SK-N-SH treated with all-trans-retinoic acid at 6 μM for 48 hours (cell line): Measurements from ENCODE around the gene SRSF4.

Source experiments
- ATAC-seq: fragments of 200-7000 bp; cut with Tn5 transposase; 3 replicates; pipeline ENCODE4 v1.9.1; 2020; ENCODE audit warnings: mild to moderate bottlenecking, moderate library complexity
- ARNTL ChIP-seq: fragments of 450-650 bp; formaldehyde crosslinking; IDR thresholded peaks from 2 replicates; pipeline ENCODE4 v1.5.0; 2020; ENCODE audit warnings: low read depth, mild to moderate bottlenecking, moderate library complexity, borderline replicate concordance
- BACH2 ChIP-seq: fragments of 250-450 bp; sonication (Bioruptor Pico); IDR thresholded peaks from 2 replicates; pipeline ENCODE4 v1.9.0; 2021; ENCODE audit warnings: mild to moderate bottlenecking, borderline replicate concordance
- CSDC2 ChIP-seq: fragments of 250-450 bp; sonication (Bioruptor Pico); IDR thresholded peaks from 2 replicates; pipeline ENCODE4 v1.5.0; 2020; ENCODE audit warnings: mild to moderate bottlenecking, moderate library complexity
- CSRNP3 ChIP-seq: fragments of 250-450 bp; sonication (Bioruptor Pico); IDR thresholded peaks from 2 replicates; pipeline ENCODE4 v1.5.1; 2021; ENCODE audit warnings: mild to moderate bottlenecking, moderate library complexity
- ESRRG ChIP-seq: fragments of 250-450 bp; sonication (Bioruptor Pico); IDR thresholded peaks from 2 replicates; pipeline ENCODE4 v1.6.1; 2021; ENCODE audit warnings: mild to moderate bottlenecking
- ISL1 ChIP-seq: fragments of 250-450 bp; sonication (Bioruptor Pico); IDR thresholded peaks from 2 replicates; pipeline ENCODE4 v2.1.2; 2022; ENCODE audit warnings: mild to moderate bottlenecking, moderate library complexity
- POU6F1 ChIP-seq: fragments of 250-450 bp; sonication (Bioruptor Pico); IDR thresholded peaks from 2 replicates; pipeline ENCODE4 v1.8.0; 2021; ENCODE audit warnings: low read depth, mild to moderate bottlenecking, moderate library complexity, borderline replicate concordance
- PPARA ChIP-seq: fragments of 250-450 bp; sonication (Bioruptor Pico); IDR thresholded peaks from 2 replicates; pipeline ENCODE4 v1.5.0; 2020; ENCODE audit warnings: mild to moderate bottlenecking, borderline replicate concordance
- RARB ChIP-seq: fragments of 250-450 bp; sonication (Bioruptor Pico); IDR thresholded peaks from 2 replicates; pipeline ENCODE4 v1.8.0; 2021; ENCODE audit warnings: mild to moderate bottlenecking, moderate library complexity
- SNAI2 ChIP-seq: fragments of 250-450 bp; sonication (Bioruptor Pico); IDR thresholded peaks from 2 replicates; pipeline ENCODE4 v1.5.0; 2020; ENCODE audit warnings: mild to moderate bottlenecking, moderate library complexity
- TCF4 ChIP-seq: fragments of 250-450 bp; sonication (Bioruptor Pico); IDR thresholded peaks from 2 replicates; pipeline ENCODE4 v1.8.0; 2021; ENCODE audit warnings: mild to moderate bottlenecking, moderate library complexity, borderline replicate concordance
- TOX ChIP-seq: fragments of 250-450 bp; sonication (Bioruptor Pico); IDR thresholded peaks from 2 replicates; pipeline ENCODE4 v1.8.0; 2021; ENCODE audit warnings: mild to moderate bottlenecking, moderate library complexity, borderline replicate concordance
- TSHZ2 ChIP-seq: fragments of 250-450 bp; sonication (Bioruptor Pico); IDR thresholded peaks from 2 replicates; pipeline ENCODE4 v1.5.0; 2020; ENCODE audit warnings: mild to moderate bottlenecking, moderate library complexity
- ZC3H10 ChIP-seq: fragments of 250-450 bp; sonication (Bioruptor Pico); IDR thresholded peaks from 2 replicates; pipeline ENCODE4 v1.5.1; 2021; ENCODE audit warnings: mild to moderate bottlenecking, moderate library complexity
- ZFP3 ChIP-seq: fragments of 250-450 bp; sonication (Bioruptor Pico); IDR thresholded peaks from 2 replicates; pipeline ENCODE4 v1.5.0; 2020; ENCODE audit warnings: mild to moderate bottlenecking, moderate library complexity
- ZFP30 ChIP-seq: fragments of 450-650 bp; formaldehyde crosslinking; IDR thresholded peaks from 2 replicates; pipeline ENCODE4 v1.5.0; 2022; ENCODE audit warnings: mild to moderate bottlenecking, moderate library complexity
- ZNF565 ChIP-seq: fragments of 450-650 bp; formaldehyde crosslinking; conservative IDR thresholded peaks from 2 replicates; pipeline ENCODE4 v1.5.0; 2020; ENCODE audit warnings: low read depth, mild to moderate bottlenecking, moderate library complexity
- ZNF70 ChIP-seq: fragments of 450-650 bp; formaldehyde crosslinking; IDR thresholded peaks from 2 replicates; pipeline ENCODE4 v1.5.0; 2020; ENCODE audit warnings: mild to moderate bottlenecking, moderate library complexity
- ZNF8 ChIP-seq: fragments of 450-650 bp; formaldehyde crosslinking; IDR thresholded peaks from 2 replicates; pipeline ENCODE4 v1.5.0; 2020; ENCODE audit warnings: mild to moderate bottlenecking, moderate library complexity
- TF ChIP-seq, protein P1 (sequence below): fragments of 250-450 bp; sonication (Bioruptor Pico); IDR thresholded peaks from 2 replicates; pipeline ENCODE4 v1.8.0; 2020; ENCODE audit warnings: mild to moderate bottlenecking, moderate library complexity, borderline replicate concordance
- TF ChIP-seq, protein P2 (sequence below): fragments of 250-450 bp; sonication (Bioruptor Pico); IDR thresholded peaks from 2 replicates; pipeline ENCODE4 v1.5.1; 2020; ENCODE audit warnings: low read depth, mild to moderate bottlenecking, moderate library complexity

The SRSF4 gene

GRCh38 chr1:29227511-29227910 is 45.8 kb upstream of the SRSF4 start:
- no peak for ATAC-seq
- no peak for TF ChIP-seq TCF4
- TF ChIP-seq ZC3H10 (CRISPR knock-in tag) = no peak
- TF ChIP-seq CSRNP3 (CRISPR knock-in tag) = no peak
- TF ChIP-seq ZNF70 (CRISPR knock-in tag) = no peak
- no peak for TF ChIP-seq PPARA (CRISPR knock-in tag)
- TF ChIP-seq ESRRG (CRISPR knock-in tag) = no peak
- TF ChIP-seq BACH2 (CRISPR knock-in tag) = no peak
- no peak for TF ChIP-seq TOX (CRISPR knock-in tag)
- no peak for TF ChIP-seq ZNF565 (CRISPR knock-in tag)
- no peak for TF ChIP-seq RARB (CRISPR knock-in tag)
- no peak for TF ChIP-seq ISL1 (CRISPR knock-in tag)
- no peak for TF ChIP-seq SNAI2
- no peak for TF ChIP-seq POU6F1 (CRISPR knock-in tag)
- no peak for TF ChIP-seq TSHZ2 (CRISPR knock-in tag)

- ATAC-seq = no peak
- TF ChIP-seq ZC3H10 (CRISPR knock-in tag) (no peak), PPARA (CRISPR knock-in tag) (no peak), ZNF70 (CRISPR knock-in tag) (no peak)
These were observed 43.7 kb upstream of the SRSF4 start for GRCh38 chr1:29225361-29225760.

GRCh38 chr1:29224356-29224837 is 42.7 kb upstream of the SRSF4 start:
- ATAC-seq = no peak
- TF ChIP-seq ZNF565 (CRISPR knock-in tag) (no peak), ESRRG (CRISPR knock-in tag) (no peak), TCF4 (no peak), BACH2 (CRISPR knock-in tag) (no peak), ZFP3 (CRISPR knock-in tag) (no peak), RARB (CRISPR knock-in tag) (no peak), PPARA (CRISPR knock-in tag) (no peak), ZNF70 (CRISPR knock-in tag) (no peak)

DNA sequence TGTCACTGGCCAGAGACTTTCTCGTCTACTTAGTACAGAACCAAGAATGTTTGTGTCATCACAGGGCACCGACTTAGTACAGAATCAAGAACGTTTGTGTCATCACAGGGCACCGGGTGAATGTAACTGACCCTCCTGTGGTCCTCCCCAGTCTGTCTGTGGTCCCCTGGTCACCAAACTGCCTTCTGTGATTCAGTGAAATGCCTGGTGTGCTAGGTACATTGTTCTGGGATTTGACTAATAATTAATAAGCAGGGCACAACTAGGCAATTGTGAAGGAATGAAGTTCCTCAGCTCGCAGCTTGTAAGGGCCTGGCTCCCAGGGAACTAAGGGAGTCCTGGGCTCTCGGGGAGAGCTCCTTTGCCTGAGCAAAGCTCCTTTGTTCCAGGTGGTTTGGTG is 41.8 kb upstream of the SRSF4 start:
- no peak for ATAC-seq
- no peak for TF ChIP-seq PPARA (CRISPR knock-in tag)
- no peak for TF ChIP-seq ZNF70 (CRISPR knock-in tag)
- no peak for TF ChIP-seq RARB (CRISPR knock-in tag)
- no peak for TF ChIP-seq ZNF8 (CRISPR knock-in tag)
- TF ChIP-seq SNAI2 = no peak
- TF ChIP-seq, protein P1, sequence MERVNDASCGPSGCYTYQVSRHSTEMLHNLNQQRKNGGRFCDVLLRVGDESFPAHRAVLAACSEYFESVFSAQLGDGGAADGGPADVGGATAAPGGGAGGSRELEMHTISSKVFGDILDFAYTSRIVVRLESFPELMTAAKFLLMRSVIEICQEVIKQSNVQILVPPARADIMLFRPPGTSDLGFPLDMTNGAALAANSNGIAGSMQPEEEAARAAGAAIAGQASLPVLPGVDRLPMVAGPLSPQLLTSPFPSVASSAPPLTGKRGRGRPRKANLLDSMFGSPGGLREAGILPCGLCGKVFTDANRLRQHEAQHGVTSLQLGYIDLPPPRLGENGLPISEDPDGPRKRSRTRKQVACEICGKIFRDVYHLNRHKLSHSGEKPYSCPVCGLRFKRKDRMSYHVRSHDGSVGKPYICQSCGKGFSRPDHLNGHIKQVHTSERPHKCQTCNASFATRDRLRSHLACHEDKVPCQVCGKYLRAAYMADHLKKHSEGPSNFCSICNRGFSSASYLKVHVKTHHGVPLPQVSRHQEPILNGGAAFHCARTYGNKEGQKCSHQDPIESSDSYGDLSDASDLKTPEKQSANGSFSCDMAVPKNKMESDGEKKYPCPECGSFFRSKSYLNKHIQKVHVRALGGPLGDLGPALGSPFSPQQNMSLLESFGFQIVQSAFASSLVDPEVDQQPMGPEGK (CRISPR knock-in tag) = no peak
- TF ChIP-seq ISL1 (CRISPR knock-in tag) = no peak
- no peak for TF ChIP-seq BACH2 (CRISPR knock-in tag)
- TF ChIP-seq, protein P2, sequence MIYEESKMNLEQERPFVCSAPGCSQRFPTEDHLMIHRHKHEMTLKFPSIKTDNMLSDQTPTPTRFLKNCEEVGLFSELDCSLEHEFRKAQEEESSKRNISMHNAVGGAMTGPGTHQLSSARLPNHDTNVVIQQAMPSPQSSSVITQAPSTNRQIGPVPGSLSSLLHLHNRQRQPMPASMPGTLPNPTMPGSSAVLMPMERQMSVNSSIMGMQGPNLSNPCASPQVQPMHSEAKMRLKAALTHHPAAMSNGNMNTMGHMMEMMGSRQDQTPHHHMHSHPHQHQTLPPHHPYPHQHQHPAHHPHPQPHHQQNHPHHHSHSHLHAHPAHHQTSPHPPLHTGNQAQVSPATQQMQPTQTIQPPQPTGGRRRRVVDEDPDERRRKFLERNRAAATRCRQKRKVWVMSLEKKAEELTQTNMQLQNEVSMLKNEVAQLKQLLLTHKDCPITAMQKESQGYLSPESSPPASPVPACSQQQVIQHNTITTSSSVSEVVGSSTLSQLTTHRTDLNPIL = no peak
- no peak for TF ChIP-seq POU6F1 (CRISPR knock-in tag)
- TF ChIP-seq TOX (CRISPR knock-in tag) = no peak
- no peak for TF ChIP-seq ZC3H10 (CRISPR knock-in tag)
- no peak for TF ChIP-seq ZFP3 (CRISPR knock-in tag)
- no peak for TF ChIP-seq ZFP30 (CRISPR knock-in tag)
- no peak for TF ChIP-seq ARNTL
- TF ChIP-seq CSDC2 = no peak
- TF ChIP-seq ESRRG (CRISPR knock-in tag) = no peak
- TF ChIP-seq CSRNP3 (CRISPR knock-in tag) = no peak
